ENCODE data around the gene SPPL2B. TPM values are rescaled to one million over a fixed set of nuclear protein-coding genes. Genes with fewer than 3 reads are reported as not detected.

The SPPL2B gene
- total and polyA plus RNA-seq, 2 experiments from 2014 or later, result 23.5 to 51.0 TPM

GRCh38 chr19:2340496-2341243, 12.2 kb downstream of the SPPL2B start:
- H3K9me3 Mint-ChIP-seq, result peaks cover 8% of the 10 kb centered on the region
- ATAC-seq (no peak), DNase-seq (ENCODE audit: low spot score) (no peak)
- no peak overlapping the region for H3K4me3 ChIP-seq
- no peak overlapping the region for H3K4me2 ChIP-seq
- no peaks in the 10 kb centered on the region for H3K36me3 ChIP-seq (ENCODE audit: insufficient read depth)
- H3K4me1 ChIP-seq (ENCODE audit: insufficient read depth), result no peaks in the 10 kb centered on the region
- H3K4me1 Mint-ChIP-seq, result peaks cover 8% of the 10 kb centered on the region; the same call in 2 of the 3 replicates
- H3K27me3 ChIP-seq (ENCODE audit: insufficient read depth), result no peaks in the 10 kb centered on the region
- TF ChIP-seq CREB1 (CRISPR knock-in tag; IDR thresholded peaks at IDR 0.05; ENCODE audit: low read depth) (no peak), REST (IDR thresholded peaks at IDR 0.05; ENCODE audit: unreplicated experiment) (no peak), EZH2phosphoT487 (IDR thresholded peaks at IDR 0.05; ENCODE audit: unreplicated experiment) (no peak), POLR2AphosphoS5 (IDR thresholded peaks at IDR 0.05; ENCODE audit: low read depth) (no peak), ZNF114 (CRISPR knock-in tag; IDR thresholded peaks at IDR 0.05) (no peak), ZNF462 (CRISPR knock-in tag; IDR thresholded peaks at IDR 0.05) (no peak), STAT1 (IDR thresholded peaks at IDR 0.05; ENCODE audit: unreplicated experiment) (no peak), ZNF331 (CRISPR knock-in tag; IDR thresholded peaks at IDR 0.05; ENCODE audit: low read depth) (no peak), JUNB (IDR thresholded peaks at IDR 0.05; ENCODE audit: unreplicated experiment) (no peak), NANOG (IDR thresholded peaks at IDR 0.05; ENCODE audit: borderline replicate concordance) (no peak), ETS1 (IDR thresholded peaks at IDR 0.05) (no peak), EZH2 (IDR thresholded peaks at IDR 0.05; ENCODE audit: low read depth, unreplicated experiment) (no peak)
- H3K4me3 Mint-ChIP-seq, result no peak overlapping the region
- peaks cover 9% of the 10 kb centered on the region for H4K20me1 ChIP-seq (replicated peaks; ENCODE audit: insufficient read depth)
- H3F3A ChIP-seq (replicated peaks; ENCODE audit: low read depth), result peaks cover 10% of the 10 kb centered on the region
- no peaks in the 10 kb centered on the region; the same call in 1 of the 2 replicates for H3K9me2 ChIP-seq (ENCODE audit: insufficient read depth)
- H3K27ac ChIP-seq (ENCODE audit: low read depth), result no peak overlapping the region
- H3K27ac Mint-ChIP-seq, result no peak overlapping the region
- H3K36me3 Mint-ChIP-seq (ENCODE audit: low read depth), result peaks cover 21% of the 10 kb centered on the region
- no peak overlapping the region for H2AFZ ChIP-seq
- H3K27me3 Mint-ChIP-seq (ENCODE audit: insufficient read depth, low read depth, poor library complexity), result peaks cover 3% of the 10 kb centered on the region
- H3K79me2 ChIP-seq (replicated peaks; ENCODE audit: insufficient read depth), result peaks cover 8% of the 10 kb centered on the region
